NCI-H2107 treated with DMSO at 0.1 percent for 48 hours (cell line): ENCODE results near the gene VPS18.

Experiments used
- DNase-seq: peaks from one replicate; lab custom pipeline; 2025; ENCODE audit not compliant: unreplicated experiment; lab: John Stamatoyannopoulos, UW

Gene VPS18

GRCh38 chr15:40932649-40933516, 38.6 kb downstream of the VPS18 start:
- no peak for DNase-seq

- DNase-seq: no peak
These were observed 39.3 kb downstream of the VPS18 start for GRCh38 chr15:40933517-40933902.

- DNase-seq: no peak
These were observed 40.2 kb downstream of the VPS18 start for GRCh38 chr15:40934457-40934856.

- DNase-seq: no peak
These were observed 42.0 kb downstream of the VPS18 start for GRCh38 chr15:40936234-40936708.

GRCh38 chr15:40936709-40937666, 42.7 kb downstream of the VPS18 start:
- peak; percentile 73 for DNase-seq

- DNase-seq: no peak
These were observed 43.7 kb downstream of the VPS18 start for GRCh38 chr15:40937762-40938535.

- DNase-seq: no peak
These were observed 44.3 kb downstream of the VPS18 start for GRCh38 chr15:40938536-40938870.

GRCh38 chr15:40940296-40940801, 46.1 kb downstream of the VPS18 start:
- no peak for DNase-seq

- no peak for DNase-seq
These were observed 46.8 kb downstream of the VPS18 start for GRCh38 chr15:40941068-40941527.

GRCh38 chr15:40941528-40942336, 47.5 kb downstream of the VPS18 start:
- no peak for DNase-seq

GRCh38 chr15:40942337-40942854, 48.1 kb downstream of the VPS18 start:
- no peak for DNase-seq

- DNase-seq: no peak
These were observed 48.6 kb downstream of the VPS18 start for GRCh38 chr15:40942878-40943277.

- no peak for DNase-seq
These were observed 49.6 kb downstream of the VPS18 start for GRCh38 chr15:40943764-40944365.

GRCh38 chr15:40944510-40945296, 50.5 kb downstream of the VPS18 start:
- DNase-seq: no peak

- no peak for DNase-seq
These were observed 54.6 kb downstream of the VPS18 start for GRCh38 chr15:40948706-40949473.

GRCh38 chr15:40949756-40950207, 55.5 kb downstream of the VPS18 start:
- no peak for DNase-seq

- DNase-seq: no peak
These were observed 57.5 kb downstream of the VPS18 start for GRCh38 chr15:40951764-40952163.
